ENCODE data around the gene ATP5MC2. TPM values are rescaled to one million over a fixed set of nuclear protein-coding genes. Genes with fewer than 3 reads are reported as not detected.

Gene ATP5MC2
- total RNA-seq, 3 donors from 2014 or later (not counting 1 experiment from before 2014, with no cell fraction given) = 180 to 195 (median 184) TPM

DNA sequence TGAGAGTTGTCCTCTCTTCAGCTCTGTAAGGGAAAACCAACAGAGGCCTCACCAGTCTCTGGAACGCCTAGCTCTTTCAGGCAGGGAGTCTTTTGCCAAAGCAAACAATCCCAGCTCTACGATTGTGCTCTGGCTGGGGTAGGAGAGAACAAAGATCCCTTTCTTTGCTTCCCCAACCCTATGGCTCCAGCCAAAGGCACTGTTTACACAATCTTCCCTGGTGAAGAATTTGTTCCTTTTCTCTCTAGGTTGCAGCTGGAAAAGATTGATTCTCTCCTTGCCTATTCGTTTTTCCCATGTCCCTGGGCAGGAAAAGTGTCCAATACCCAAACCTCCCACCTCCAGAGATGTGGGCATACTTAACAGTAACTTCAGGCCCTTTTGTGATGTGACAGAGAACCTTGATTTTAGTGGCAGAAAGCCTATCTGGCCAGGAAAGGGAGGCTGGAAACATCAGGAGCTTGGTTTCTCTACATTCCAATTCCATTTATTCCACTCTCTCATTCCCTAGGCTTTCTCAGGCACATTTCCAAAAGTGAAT lies 16.8 kb downstream of the ATP5MC2 start:
- H3K4me3 Mint-ChIP-seq = no peak overlapping the region
- intact Hi-C loops (cut with micrococcal nuclease) = no loop called here
- H3K36me3 ChIP-seq (ENCODE audit: control insufficient read depth, insufficient read depth, low read length) = peaks cover 2% of the 10 kb centered on the region
- H3K27ac ChIP-seq (ENCODE audit: low read length) = no peak overlapping the region
- 98% methylated on average over 3 of the region's 3 CpGs for WGBS (ENCODE audit: insufficient coverage)
- ATAC-seq (no peak), DNase-seq (no peak)
- H3K4me1 Mint-ChIP-seq = no peaks in the 10 kb centered on the region
- no peaks in the 10 kb centered on the region for H3K27me3 ChIP-seq (ENCODE audit: control insufficient read depth, insufficient read depth, low read length)
- H3K27me3 Mint-ChIP-seq (ENCODE audit: low read depth in 2 of 2) = no peaks in the 10 kb centered on the region
- H3K9me3 ChIP-seq (ENCODE audit: control insufficient read depth, insufficient read depth, low read length) = no peaks in the 10 kb centered on the region
- TF ChIP-seq, protein P1, sequence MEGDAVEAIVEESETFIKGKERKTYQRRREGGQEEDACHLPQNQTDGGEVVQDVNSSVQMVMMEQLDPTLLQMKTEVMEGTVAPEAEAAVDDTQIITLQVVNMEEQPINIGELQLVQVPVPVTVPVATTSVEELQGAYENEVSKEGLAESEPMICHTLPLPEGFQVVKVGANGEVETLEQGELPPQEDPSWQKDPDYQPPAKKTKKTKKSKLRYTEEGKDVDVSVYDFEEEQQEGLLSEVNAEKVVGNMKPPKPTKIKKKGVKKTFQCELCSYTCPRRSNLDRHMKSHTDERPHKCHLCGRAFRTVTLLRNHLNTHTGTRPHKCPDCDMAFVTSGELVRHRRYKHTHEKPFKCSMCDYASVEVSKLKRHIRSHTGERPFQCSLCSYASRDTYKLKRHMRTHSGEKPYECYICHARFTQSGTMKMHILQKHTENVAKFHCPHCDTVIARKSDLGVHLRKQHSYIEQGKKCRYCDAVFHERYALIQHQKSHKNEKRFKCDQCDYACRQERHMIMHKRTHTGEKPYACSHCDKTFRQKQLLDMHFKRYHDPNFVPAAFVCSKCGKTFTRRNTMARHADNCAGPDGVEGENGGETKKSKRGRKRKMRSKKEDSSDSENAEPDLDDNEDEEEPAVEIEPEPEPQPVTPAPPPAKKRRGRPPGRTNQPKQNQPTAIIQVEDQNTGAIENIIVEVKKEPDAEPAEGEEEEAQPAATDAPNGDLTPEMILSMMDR (IDR thresholded peaks at IDR 0.05) = no peak
- H3K27ac Mint-ChIP-seq = no peak overlapping the region
- no peaks in the 10 kb centered on the region for H3K9me3 Mint-ChIP-seq
- H3K36me3 Mint-ChIP-seq = no peaks in the 10 kb centered on the region
- no peak overlapping the region for H3K4me3 ChIP-seq (ENCODE audit: low read length)
- H3K4me1 ChIP-seq (ENCODE audit: control insufficient read depth, insufficient read depth, low read length) = no peaks in the 10 kb centered on the region

DNA sequence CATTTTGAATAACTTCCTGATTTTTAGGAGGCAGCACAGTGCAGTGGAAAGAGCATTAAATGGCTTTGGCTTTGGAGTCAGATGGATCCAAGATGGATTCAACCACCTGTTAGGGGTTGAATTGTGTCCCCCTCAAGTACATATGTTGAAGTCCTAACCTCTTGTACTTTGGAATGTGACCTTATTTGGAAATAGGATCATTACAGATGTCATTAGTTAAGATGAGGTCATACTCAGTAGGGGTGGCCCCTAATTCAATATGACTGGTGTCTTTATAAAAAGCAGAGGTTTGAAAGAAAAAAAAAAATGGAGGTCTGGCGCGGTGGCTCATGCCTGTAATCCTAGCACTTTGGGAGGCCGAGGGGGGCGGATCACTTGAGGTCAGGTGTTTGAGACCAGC lies 18.8 kb downstream of the ATP5MC2 start:
- intact Hi-C loops (cut with micrococcal nuclease) = no loop called here
- TF ChIP-seq, protein P1 (IDR thresholded peaks at IDR 0.05) = no peak

GRCh38 chr12:53653595-53653994 lies 22.3 kb downstream of the ATP5MC2 start:
- H3K4me3 ChIP-seq (ENCODE audit: low read length) = no peak overlapping the region
- no peaks in the 10 kb centered on the region for H3K27me3 ChIP-seq (ENCODE audit: control insufficient read depth, insufficient read depth, low read length)
- no peaks in the 10 kb centered on the region for H3K4me1 ChIP-seq (ENCODE audit: control insufficient read depth, insufficient read depth, low read length)
- Mint-ChIP-seq H3K9me3 (no peaks in the 10 kb centered on the region), H3K4me3 (no peak overlapping the region), H3K4me1 (no peaks in the 10 kb centered on the region), H3K27me3 (ENCODE audit: low read depth in 2 of 2) (no peaks in the 10 kb centered on the region), H3K27ac (no peak overlapping the region), H3K36me3 (no peaks in the 10 kb centered on the region)
- no peak for ATAC-seq
- WGBS (ENCODE audit: insufficient coverage) = 100% methylated on average over 2 of the region's 2 CpGs
- DNase-seq = no peak
- TF ChIP-seq, protein P1 (IDR thresholded peaks at IDR 0.05) = no peak
- intact Hi-C loops (cut with micrococcal nuclease) = no loop called here
- H3K9me3 ChIP-seq (ENCODE audit: control insufficient read depth, insufficient read depth, low read length) = no peaks in the 10 kb centered on the region
- H3K36me3 ChIP-seq (ENCODE audit: control insufficient read depth, insufficient read depth, low read length) = no peaks in the 10 kb centered on the region
- H3K27ac ChIP-seq (ENCODE audit: low read length) = no peak overlapping the region

More for the DNA sequence above, 18.8 kb downstream of the ATP5MC2 start:
- H3K36me3 ChIP-seq (ENCODE audit: control insufficient read depth, insufficient read depth, low read length) = no peaks in the 10 kb centered on the region
- H3K4me3 Mint-ChIP-seq = no peak overlapping the region
- H3K9me3 ChIP-seq (ENCODE audit: control insufficient read depth, insufficient read depth, low read length) = no peaks in the 10 kb centered on the region
- no peaks in the 10 kb centered on the region for H3K4me1 Mint-ChIP-seq
- H3K4me1 ChIP-seq (ENCODE audit: control insufficient read depth, insufficient read depth, low read length) = no peaks in the 10 kb centered on the region
- no peak for ATAC-seq
- H3K9me3 Mint-ChIP-seq = no peaks in the 10 kb centered on the region
- no peak for DNase-seq
- 100% methylated on average over 4 of the region's 4 CpGs for WGBS (ENCODE audit: insufficient coverage)
- H3K27ac ChIP-seq (ENCODE audit: low read length) = no peak overlapping the region
- no peaks in the 10 kb centered on the region for H3K27me3 ChIP-seq (ENCODE audit: control insufficient read depth, insufficient read depth, low read length)
- no peaks in the 10 kb centered on the region for H3K36me3 Mint-ChIP-seq
- H3K27me3 Mint-ChIP-seq (ENCODE audit: low read depth in 2 of 2) = no peaks in the 10 kb centered on the region
- no peak overlapping the region for H3K4me3 ChIP-seq (ENCODE audit: low read length)
- H3K27ac Mint-ChIP-seq = no peak overlapping the region

GRCh38 chr12:53652366-53652765 lies 23.5 kb downstream of the ATP5MC2 start:
- Mint-ChIP-seq H3K36me3 (no peaks in the 10 kb centered on the region), H3K4me3 (no peak overlapping the region), H3K27ac (no peak overlapping the region), H3K27me3 (ENCODE audit: low read depth in 2 of 2) (no peaks in the 10 kb centered on the region), H3K9me3 (no peaks in the 10 kb centered on the region), H3K4me1 (no peaks in the 10 kb centered on the region)
- Histone ChIP-seq H3K27me3 (ENCODE audit: control insufficient read depth, insufficient read depth, low read length) (no peaks in the 10 kb centered on the region), H3K9me3 (ENCODE audit: control insufficient read depth, insufficient read depth, low read length) (no peaks in the 10 kb centered on the region), H3K27ac (ENCODE audit: low read length) (no peak overlapping the region), H3K4me3 (ENCODE audit: low read length) (no peak overlapping the region), H3K4me1 (ENCODE audit: control insufficient read depth, insufficient read depth, low read length) (no peaks in the 10 kb centered on the region), H3K36me3 (ENCODE audit: control insufficient read depth, insufficient read depth, low read length) (no peaks in the 10 kb centered on the region)
- intact Hi-C loops (cut with micrococcal nuclease) = no loop called here
- ATAC-seq (no peak), DNase-seq (no peak)
- WGBS (ENCODE audit: insufficient coverage) = 94% methylated on average over 1 of the region's 1 CpG
- TF ChIP-seq, protein P1 (IDR thresholded peaks at IDR 0.05) = no peak

Data from natural killer cell (primary cell).